ENCODE results near the gene SLC66A1.

The SLC66A1 gene

GRCh38 chr1:19325958-19326747 is 14.0 kb downstream of the SLC66A1 start:
- DNase-seq, result no peak

- DNase-seq, result no peak
These were observed 14.6 kb downstream of the SLC66A1 start for GRCh38 chr1:19326748-19327065.

GRCh38 chr1:19327301-19327700 is 15.2 kb downstream of the SLC66A1 start:
- DNase-seq, result no peak

- no peak for DNase-seq
These were observed 15.6 kb downstream of the SLC66A1 start for GRCh38 chr1:19327736-19328135.

- DNase-seq, result no peak
These were observed 16.4 kb downstream of the SLC66A1 start for GRCh38 chr1:19328486-19328885.

GRCh38 chr1:19329188-19329587 is 17.1 kb downstream of the SLC66A1 start:
- no peak for DNase-seq

- DNase-seq, result no peak
These were observed 17.5 kb downstream of the SLC66A1 start for GRCh38 chr1:19329611-19330010.

GRCh38 chr1:19330449-19331135 is 18.5 kb downstream of the SLC66A1 start:
- no peak for DNase-seq

- DNase-seq, result no peak
These were observed 19.2 kb downstream of the SLC66A1 start for GRCh38 chr1:19331262-19331878.

GRCh38 chr1:19332832-19333231 is 20.7 kb downstream of the SLC66A1 start:
- DNase-seq, result no peak

- DNase-seq, result no peak
These were observed 21.6 kb downstream of the SLC66A1 start for GRCh38 chr1:19333587-19334354.

GRCh38 chr1:19336543-19336942 is 24.4 kb downstream of the SLC66A1 start:
- DNase-seq, result no peak

- DNase-seq, result no peak
These were observed 25.2 kb downstream of the SLC66A1 start for GRCh38 chr1:19337289-19337688.

- no peak for DNase-seq
These were observed 26.2 kb downstream of the SLC66A1 start for GRCh38 chr1:19338323-19338762.

GRCh38 chr1:19339214-19339861 is 27.2 kb downstream of the SLC66A1 start:
- DNase-seq, result no peak

GRCh38 chr1:19340387-19340937 is 28.3 kb downstream of the SLC66A1 start:
- DNase-seq, result no peak

GRCh38 chr1:19341201-19342061 is 29.3 kb downstream of the SLC66A1 start:
- peak in 1 of 2 experiments; percentile 20 for DNase-seq

- DNase-seq, result no peak
These were observed 30.1 kb downstream of the SLC66A1 start for GRCh38 chr1:19342062-19342750.

- DNase-seq, result no peak
These were observed 30.9 kb downstream of the SLC66A1 start for GRCh38 chr1:19342894-19343616.
